ENCODE measurements around the gene TMEM132D. TPM values are rescaled to one million over a fixed set of nuclear protein-coding genes. Genes with fewer than 3 reads are reported as not detected.

The TMEM132D gene
- total RNA-seq = not detected

DNA sequence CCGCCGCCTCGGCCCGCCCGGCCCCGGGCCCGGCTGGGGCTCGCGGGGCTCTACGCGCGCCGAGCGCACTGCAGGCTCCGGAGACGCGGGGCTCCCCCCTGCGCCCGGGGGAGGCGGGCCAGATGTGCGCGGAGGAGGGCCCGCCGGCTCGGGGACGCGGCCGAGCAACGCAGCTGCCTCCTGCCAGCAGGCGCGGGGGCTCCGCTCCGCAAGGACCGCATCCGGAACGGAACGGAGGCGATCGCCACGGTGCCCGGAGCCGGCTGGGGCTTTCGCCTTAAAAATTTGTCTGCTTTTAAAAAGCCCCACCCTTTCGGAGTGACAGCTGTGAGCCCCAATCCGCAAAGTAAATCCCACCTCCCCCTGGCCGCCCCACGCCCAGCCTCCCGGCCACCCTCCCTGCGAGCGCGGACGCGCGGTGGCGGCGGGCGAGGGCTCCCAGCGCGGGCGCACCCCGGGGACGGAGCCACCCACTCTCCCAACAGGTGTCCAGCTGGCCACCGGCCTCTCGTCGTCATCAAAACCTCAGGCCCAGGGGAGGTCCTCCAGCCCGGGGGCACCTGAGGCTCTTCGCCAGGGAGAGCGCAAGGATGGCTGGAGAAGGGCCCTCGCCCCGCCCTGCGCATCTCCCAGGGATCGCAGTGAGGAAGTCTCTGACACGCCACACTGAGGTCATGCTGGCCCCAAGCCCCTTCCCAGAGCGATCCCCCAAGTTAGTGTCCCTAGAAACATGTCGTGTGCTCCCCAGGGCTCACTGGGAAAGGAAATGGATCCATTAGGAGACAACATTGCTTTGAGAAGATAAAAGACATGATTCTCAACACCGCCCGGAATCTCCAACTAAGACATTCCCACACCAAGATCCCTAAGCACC, at the start of gene TMEM132D:
Gene TMEM132D, minus strand, starts transcription at position 70 of the 874 bp plus-strand sequence.
- no peaks in the 10 kb centered on the region for H3K4me1 Mint-ChIP-seq
- H3K9me3 Mint-ChIP-seq = no peaks in the 10 kb centered on the region
- H3K27ac Mint-ChIP-seq = no peak within 1 kb of the TSS
- no peak within 1 kb of the TSS for H3K4me3 Mint-ChIP-seq
- no peaks in the 10 kb centered on the region for H3K36me3 Mint-ChIP-seq (ENCODE audit: low read depth)
- no peak for ATAC-seq (replicated peaks)
- H3K27me3 Mint-ChIP-seq = peaks cover 24% of the 10 kb centered on the region

GRCh38 chr12:129949651-129950050, 45.8 kb upstream of the TMEM132D start:
- H3K27ac Mint-ChIP-seq = no peak overlapping the region
- ATAC-seq (replicated peaks) = no peak
- H3K9me3 Mint-ChIP-seq = peaks cover 3% of the 10 kb centered on the region
- H3K4me3 Mint-ChIP-seq = no peak overlapping the region
- H3K4me1 Mint-ChIP-seq = no peaks in the 10 kb centered on the region
- no peaks in the 10 kb centered on the region for H3K36me3 Mint-ChIP-seq (ENCODE audit: low read depth)
- H3K27me3 Mint-ChIP-seq = no peaks in the 10 kb centered on the region

GRCh38 chr12:129941618-129942017, 37.8 kb upstream of the TMEM132D start:
- H3K4me3 Mint-ChIP-seq = no peak overlapping the region
- H3K4me1 Mint-ChIP-seq = no peaks in the 10 kb centered on the region
- ATAC-seq (replicated peaks) = no peak
- no peak overlapping the region for H3K27ac Mint-ChIP-seq
- no peaks in the 10 kb centered on the region for H3K36me3 Mint-ChIP-seq (ENCODE audit: low read depth)
- peaks cover 3% of the 10 kb centered on the region for H3K9me3 Mint-ChIP-seq
- no peaks in the 10 kb centered on the region for H3K27me3 Mint-ChIP-seq

GRCh38 chr12:129938089-129938488, 34.3 kb upstream of the TMEM132D start:
- H3K27me3 Mint-ChIP-seq = no peaks in the 10 kb centered on the region
- ATAC-seq (replicated peaks) = no peak
- H3K4me1 Mint-ChIP-seq = no peaks in the 10 kb centered on the region

GRCh38 chr12:129937426-129937825, 33.6 kb upstream of the TMEM132D start:
- H3K9me3 Mint-ChIP-seq = no peaks in the 10 kb centered on the region
- no peak for ATAC-seq (replicated peaks)
- no peaks in the 10 kb centered on the region for H3K27me3 Mint-ChIP-seq
- H3K36me3 Mint-ChIP-seq (ENCODE audit: low read depth) = no peaks in the 10 kb centered on the region
- H3K27ac Mint-ChIP-seq = no peak overlapping the region
- no peaks in the 10 kb centered on the region for H3K4me1 Mint-ChIP-seq
- no peak overlapping the region for H3K4me3 Mint-ChIP-seq

More at GRCh38 chr12:129938089-129938488, 34.3 kb upstream of the TMEM132D start:
- H3K4me3 Mint-ChIP-seq = no peak overlapping the region
- H3K36me3 Mint-ChIP-seq (ENCODE audit: low read depth) = no peaks in the 10 kb centered on the region
- H3K27ac Mint-ChIP-seq = no peak overlapping the region
- peaks cover 3% of the 10 kb centered on the region for H3K9me3 Mint-ChIP-seq

DNA sequence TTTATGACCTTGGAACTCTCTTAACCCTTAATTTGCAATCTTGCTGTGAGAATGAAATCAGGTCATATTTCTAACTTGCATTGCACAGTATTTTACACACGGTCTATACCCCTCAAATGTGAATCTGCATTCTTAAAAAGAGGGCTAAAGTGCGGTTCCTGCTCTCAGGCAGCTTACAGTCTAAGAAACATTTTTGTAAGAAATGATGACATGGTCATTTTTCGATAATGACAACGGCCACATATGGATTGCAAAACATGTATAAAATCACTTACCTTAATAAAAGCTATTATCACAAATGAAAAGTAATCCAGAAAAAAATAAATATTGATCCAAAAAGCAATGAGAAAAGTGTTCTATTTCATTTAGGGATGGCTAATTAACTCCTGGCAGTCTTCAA, 24.8 kb upstream of the TMEM132D start:
- Mint-ChIP-seq H3K27ac (no peak overlapping the region), H3K36me3 (ENCODE audit: low read depth) (no peaks in the 10 kb centered on the region), H3K4me1 (no peaks in the 10 kb centered on the region), H3K4me3 (no peak overlapping the region), H3K9me3 (peaks cover 27% of the 10 kb centered on the region), H3K27me3 (peaks cover 4% of the 10 kb centered on the region)
- ATAC-seq (replicated peaks) = no peak

- Mint-ChIP-seq H3K36me3 (ENCODE audit: low read depth) (no peaks in the 10 kb centered on the region), H3K27ac (no peak overlapping the region), H3K27me3 (peaks cover 4% of the 10 kb centered on the region), H3K4me1 (no peaks in the 10 kb centered on the region), H3K9me3 (peaks cover 27% of the 10 kb centered on the region), H3K4me3 (no peak overlapping the region)
- no peak for ATAC-seq (replicated peaks)
Observed at GRCh38 chr12:129927316-129927900, 23.6 kb upstream of the TMEM132D start.

- no peak for ATAC-seq (replicated peaks)
- Mint-ChIP-seq H3K4me1 (no peaks in the 10 kb centered on the region), H3K9me3 (no peaks in the 10 kb centered on the region), H3K36me3 (ENCODE audit: low read depth) (no peaks in the 10 kb centered on the region), H3K4me3 (no peak overlapping the region), H3K27me3 (peaks cover 4% of the 10 kb centered on the region), H3K27ac (no peak overlapping the region)
Observed at GRCh38 chr12:129911428-129912049, 7.7 kb upstream of the TMEM132D start.

DNA sequence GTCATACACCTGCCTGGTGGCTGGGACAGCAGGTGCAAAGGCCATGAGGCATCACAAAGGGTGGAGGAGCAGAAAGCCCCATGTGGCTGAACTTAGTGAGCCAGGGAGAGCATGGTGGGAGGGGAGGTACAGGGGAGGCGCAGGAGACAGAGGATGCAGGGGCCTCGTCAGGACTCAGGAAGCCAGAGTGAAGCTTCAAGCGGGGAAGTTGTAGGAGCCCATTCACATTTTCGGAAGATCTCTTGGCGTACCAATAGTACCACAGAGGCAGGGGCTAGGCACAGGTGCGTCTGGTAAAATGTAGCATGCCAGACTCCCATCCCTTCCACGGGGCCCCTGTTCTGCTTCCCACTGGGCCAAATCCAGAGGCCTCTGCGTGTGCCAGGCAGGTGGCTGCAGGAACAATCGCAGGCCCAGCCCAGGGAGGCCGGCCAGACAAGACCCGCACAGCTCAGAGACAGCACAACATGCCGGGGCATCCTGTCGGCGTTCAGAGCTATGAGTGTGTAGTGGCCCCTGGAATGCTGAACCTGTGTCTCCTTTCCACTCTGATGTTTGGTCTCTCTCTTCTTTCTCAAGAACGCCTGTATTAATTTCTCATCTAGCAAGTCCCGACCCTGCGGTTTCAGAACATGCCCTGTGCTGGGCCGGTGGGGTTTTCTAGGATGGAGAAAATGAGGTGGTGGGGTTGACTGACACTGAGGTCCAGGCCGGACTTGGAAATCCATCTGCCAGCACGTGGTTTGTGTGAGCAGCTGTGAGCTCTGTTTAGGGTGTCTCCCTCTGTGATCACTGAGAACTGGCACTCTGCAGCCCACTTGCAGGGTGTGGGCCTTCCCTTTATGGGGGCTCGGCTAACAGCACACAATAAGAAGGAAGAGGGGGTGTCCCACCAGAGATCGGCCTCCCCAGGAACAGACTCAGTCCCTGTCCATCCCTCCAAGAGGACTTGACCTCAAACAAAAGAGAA, 5.5 kb upstream of the TMEM132D start:
- no peak overlapping the region for H3K27ac Mint-ChIP-seq
- no peaks in the 10 kb centered on the region for H3K4me1 Mint-ChIP-seq
- H3K9me3 Mint-ChIP-seq = no peaks in the 10 kb centered on the region
- peaks cover 17% of the 10 kb centered on the region for H3K27me3 Mint-ChIP-seq
- no peak for ATAC-seq (replicated peaks)
- no peaks in the 10 kb centered on the region for H3K36me3 Mint-ChIP-seq (ENCODE audit: low read depth)
- H3K4me3 Mint-ChIP-seq = no peak overlapping the region

DNA sequence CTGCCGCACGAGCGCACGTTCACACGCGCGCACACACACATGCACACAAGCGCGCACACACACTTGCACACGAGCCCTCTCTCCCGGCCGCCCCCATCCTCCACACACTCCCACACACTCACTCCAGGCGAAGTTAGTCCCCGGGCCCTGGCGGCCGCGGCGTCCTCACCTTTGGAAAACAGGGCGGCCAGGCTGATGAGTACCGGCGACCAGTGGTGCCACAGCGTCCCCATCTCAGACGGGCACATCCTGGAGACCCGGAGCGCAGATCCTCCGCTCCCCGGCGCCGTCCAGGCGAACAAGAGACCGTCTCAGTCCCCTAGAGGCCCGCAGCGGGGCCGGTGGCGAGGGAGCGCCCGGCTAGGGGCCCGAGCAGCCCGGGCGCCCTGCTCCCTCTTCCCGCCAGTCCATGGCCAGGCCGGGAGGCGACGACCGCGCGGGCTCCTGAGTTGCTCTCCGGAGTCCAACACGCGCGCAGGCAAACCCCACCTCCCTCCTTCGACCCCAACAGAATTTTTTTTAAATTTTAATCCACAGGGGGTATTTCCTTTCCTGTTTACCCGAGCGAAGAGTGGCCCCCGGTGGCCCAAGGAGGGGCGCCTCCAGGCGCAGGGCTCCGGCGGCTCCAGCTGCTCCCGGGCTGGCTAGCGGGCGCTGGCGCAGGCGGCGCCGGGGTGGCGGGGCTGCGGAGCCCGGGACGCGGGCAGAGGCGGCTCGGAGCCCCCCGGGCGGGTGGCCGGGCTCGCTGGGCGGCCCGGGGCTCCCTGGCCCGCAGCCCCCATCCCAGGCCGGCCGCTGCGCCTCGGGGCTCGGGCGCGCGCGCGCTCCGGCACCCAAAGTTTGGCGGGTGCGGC, 506 bp downstream of the TMEM132D start:
- H3K27ac Mint-ChIP-seq = no peak overlapping the region
- H3K27me3 Mint-ChIP-seq = peaks cover 24% of the 10 kb centered on the region
- no peak for ATAC-seq (replicated peaks)
- no peaks in the 10 kb centered on the region for H3K4me1 Mint-ChIP-seq
- H3K36me3 Mint-ChIP-seq (ENCODE audit: low read depth) = no peaks in the 10 kb centered on the region
- H3K9me3 Mint-ChIP-seq = no peaks in the 10 kb centered on the region
- H3K4me3 Mint-ChIP-seq = no peak overlapping the region

- Mint-ChIP-seq H3K9me3 (no peaks in the 10 kb centered on the region), H3K4me1 (no peaks in the 10 kb centered on the region), H3K27me3 (peaks cover 24% of the 10 kb centered on the region), H3K4me3 (no peak overlapping the region), H3K27ac (no peak overlapping the region), H3K36me3 (ENCODE audit: low read depth) (no peaks in the 10 kb centered on the region)
- ATAC-seq (replicated peaks) = no peak
Observed at GRCh38 chr12:129902371-129903091, 1.3 kb downstream of the TMEM132D start.

DNA sequence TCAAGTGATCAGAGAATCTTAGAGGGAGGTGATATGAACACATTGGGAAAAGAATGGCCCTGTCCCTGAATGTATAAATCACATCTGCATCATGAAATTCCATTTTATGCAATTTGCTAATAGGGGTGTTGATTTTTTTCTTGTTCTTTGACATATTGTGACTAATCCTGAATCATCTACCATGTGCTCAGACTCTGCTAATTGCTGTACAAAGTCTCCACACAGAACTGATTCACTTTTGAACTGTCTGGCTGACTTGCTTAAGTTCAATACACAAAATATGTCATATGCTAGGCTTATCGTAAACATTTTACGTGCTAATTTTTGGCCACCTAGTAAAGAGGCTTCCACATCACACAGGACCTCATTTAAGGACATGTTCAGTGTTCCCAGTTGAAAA, 2.6 kb downstream of the TMEM132D start:
- Mint-ChIP-seq H3K27ac (no peak overlapping the region), H3K4me1 (no peaks in the 10 kb centered on the region), H3K36me3 (ENCODE audit: low read depth) (no peaks in the 10 kb centered on the region), H3K27me3 (peaks cover 24% of the 10 kb centered on the region), H3K4me3 (no peak overlapping the region), H3K9me3 (peaks cover 3% of the 10 kb centered on the region)
- ATAC-seq (replicated peaks) = no peak

DNA sequence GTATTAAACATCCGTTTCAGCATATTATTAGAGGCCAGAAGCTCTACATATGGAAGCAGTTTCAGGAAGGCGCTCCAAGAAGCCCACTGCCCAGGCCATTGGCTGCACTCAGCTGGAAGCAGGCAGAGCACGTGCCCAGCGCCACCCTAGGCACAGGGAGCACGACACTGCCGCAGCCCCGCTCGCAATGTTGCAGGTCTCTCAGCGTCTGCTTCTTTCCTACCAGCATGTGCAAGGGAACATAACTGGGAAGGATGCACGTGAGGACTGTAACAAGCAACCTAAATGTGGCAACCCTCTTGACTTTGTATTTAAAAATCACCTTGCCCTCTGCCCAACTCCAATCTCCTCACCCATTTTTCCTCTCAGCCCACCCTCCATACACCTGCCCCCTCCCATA, 3.5 kb downstream of the TMEM132D start:
- H3K9me3 Mint-ChIP-seq = peaks cover 3% of the 10 kb centered on the region
- H3K27ac Mint-ChIP-seq = no peak overlapping the region
- no peak overlapping the region for H3K4me3 Mint-ChIP-seq
- H3K36me3 Mint-ChIP-seq (ENCODE audit: low read depth) = no peaks in the 10 kb centered on the region
- H3K4me1 Mint-ChIP-seq = no peaks in the 10 kb centered on the region
- ATAC-seq (replicated peaks) = no peak
- H3K27me3 Mint-ChIP-seq = peaks cover 20% of the 10 kb centered on the region
